DMS114 treated with DMSO at 0.1 percent for 48 hours (cell line): Measurements from ENCODE around the gene CNOT4.

ENCODE experiments used
- DNase-seq: peaks from one replicate; lab custom pipeline; 2025; ENCODE audit not compliant: unreplicated experiment; lab: John Stamatoyannopoulos, UW

The CNOT4 gene

GRCh38 chr7:135405969-135406368 lies 103.9 kb downstream of the CNOT4 start:
- DNase-seq, result no peak

- DNase-seq, result no peak
Observed at GRCh38 chr7:135403302-135403701, 106.6 kb downstream of the CNOT4 start.

GRCh38 chr7:135397689-135398088 lies 112.2 kb downstream of the CNOT4 start:
- no peak for DNase-seq

- DNase-seq, result no peak
Observed at GRCh38 chr7:135392701-135393100, 117.2 kb downstream of the CNOT4 start.

GRCh38 chr7:135391514-135391913 lies 118.4 kb downstream of the CNOT4 start:
- no peak for DNase-seq

GRCh38 chr7:135390829-135391228 lies 119.1 kb downstream of the CNOT4 start:
- no peak for DNase-seq

GRCh38 chr7:135389971-135390370 lies 119.9 kb downstream of the CNOT4 start:
- no peak for DNase-seq

GRCh38 chr7:135388616-135389015 lies 121.3 kb downstream of the CNOT4 start:
- no peak for DNase-seq

- DNase-seq, result no peak
Observed at GRCh38 chr7:135386776-135387175, 123.1 kb downstream of the CNOT4 start.

GRCh38 chr7:135386181-135386580 lies 123.7 kb downstream of the CNOT4 start:
- DNase-seq, result no peak

GRCh38 chr7:135385209-135385608 lies 124.7 kb downstream of the CNOT4 start:
- DNase-seq, result no peak

GRCh38 chr7:135383525-135384175 lies 126.3 kb downstream of the CNOT4 start:
- no peak for DNase-seq

GRCh38 chr7:135382173-135382572 lies 127.7 kb downstream of the CNOT4 start:
- no peak for DNase-seq

- DNase-seq, result no peak
Observed at GRCh38 chr7:135381369-135381768, 128.5 kb downstream of the CNOT4 start.

GRCh38 chr7:135380351-135380750 lies 129.6 kb downstream of the CNOT4 start:
- no peak for DNase-seq

GRCh38 chr7:135377171-135377570 lies 132.7 kb downstream of the CNOT4 start:
- no peak for DNase-seq

- DNase-seq, result no peak
Observed at GRCh38 chr7:135375908-135376699, 133.8 kb downstream of the CNOT4 start.

GRCh38 chr7:135374736-135375135 lies 135.2 kb downstream of the CNOT4 start:
- no peak for DNase-seq

GRCh38 chr7:135372222-135372621 lies 137.7 kb downstream of the CNOT4 start:
- DNase-seq, result no peak

- no peak for DNase-seq
Observed at GRCh38 chr7:135370656-135371055, 139.2 kb downstream of the CNOT4 start.

- no peak for DNase-seq
Observed at GRCh38 chr7:135369405-135369804, 140.5 kb downstream of the CNOT4 start.

- DNase-seq, result no peak
Observed at GRCh38 chr7:135368416-135369186, 141.3 kb downstream of the CNOT4 start.
